ENCODE data around the gene ABHD17A. TPM values are rescaled to one million over a fixed set of nuclear protein-coding genes. Genes with fewer than 3 reads are reported as not detected.
A peak's percentile ranks its signal among the peaks of the same experiment; 100 is the strongest.

Gene ABHD17A
- total RNA-seq, 1 experiment from 2014 or later: 60.7 TPM

DNA sequence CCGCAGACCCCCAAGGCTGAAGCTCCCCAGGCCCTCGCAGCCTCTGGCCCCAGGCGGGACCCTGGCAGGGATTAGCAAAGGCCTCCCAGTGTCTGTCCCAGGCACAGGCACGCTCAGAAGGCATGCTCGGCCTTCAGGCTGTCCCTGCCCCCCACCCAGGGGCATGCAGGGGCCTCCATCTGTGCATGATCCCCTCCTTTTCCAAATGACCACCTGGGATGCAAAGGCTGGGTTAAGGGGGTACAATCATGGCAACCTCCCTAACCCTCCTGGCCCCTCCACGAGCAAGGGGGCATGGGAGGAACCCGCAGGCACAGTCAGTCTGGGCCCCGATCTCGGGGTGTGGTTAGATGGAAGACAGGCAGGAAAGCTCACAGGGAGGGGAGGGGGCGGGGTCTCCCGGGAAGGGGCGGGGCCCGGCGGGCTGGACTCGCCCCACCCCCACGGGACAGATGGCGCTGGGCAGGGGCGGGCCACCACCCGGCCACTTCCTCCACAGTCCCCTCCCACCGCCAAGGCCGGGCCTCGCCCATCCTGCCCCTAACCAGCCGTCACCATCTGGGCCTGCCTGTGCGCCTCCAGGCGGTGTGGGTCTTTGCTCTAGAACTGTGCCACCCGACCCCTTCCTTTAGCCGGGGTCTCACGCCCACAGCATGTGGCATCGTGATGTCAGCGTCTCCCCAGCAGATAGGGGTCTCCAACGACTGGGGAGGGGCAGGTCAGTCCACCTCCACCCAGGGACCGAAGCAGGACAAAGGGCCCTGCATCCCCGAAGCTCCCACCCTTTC is 30.1 kb downstream of the ABHD17A start:
- CTCF ChIA-PET: interaction anchor here (0.6 to 8.2 kb wide), 16 partner anchors 9 to 1907 kb away, joined by 3 to 70 read pairs (median 5); partner anchors contain the start of gene ABHD17A
- Mint-ChIP-seq H3K36me3 (no peaks in the 10 kb centered on the region), H3K9me3 (no peaks in the 10 kb centered on the region), H3K27ac (peak overlapping the region; percentile 91), H3K4me3 (peak overlapping the region; percentile 63), H3K4me1 (peaks cover 48% of the 10 kb centered on the region), H3K27me3 (ENCODE audit: low read depth) (no peaks in the 10 kb centered on the region; the same call in 1 of the 2 replicates)
- peak; percentile 80 for ATAC-seq
- peak; percentile 93 for DNase-seq (ENCODE audit: low spot score)
- TF ChIP-seq CREB1 (CRISPR knock-in tag; IDR thresholded peaks at IDR 0.05) (no peak), SP1 (CRISPR knock-in tag; conservative IDR thresholded peaks at IDR 0.05) (peak; percentile 75), RELA (CRISPR knock-in tag; IDR thresholded peaks at IDR 0.05; ENCODE audit: borderline replicate concordance) (no peak), EMX1 (CRISPR knock-in tag; IDR thresholded peaks at IDR 0.05) (no peak)
- TF ChIP-seq, protein P1, sequence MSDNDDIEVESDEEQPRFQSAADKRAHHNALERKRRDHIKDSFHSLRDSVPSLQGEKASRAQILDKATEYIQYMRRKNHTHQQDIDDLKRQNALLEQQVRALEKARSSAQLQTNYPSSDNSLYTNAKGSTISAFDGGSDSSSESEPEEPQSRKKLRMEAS (CRISPR knock-in tag; IDR thresholded peaks at IDR 0.05): 0 out of 2 replicates have a peak, but pooled peaks have one; percentile 1
- POLR2A ChIA-PET: interaction anchor here (1.0 to 1.5 kb wide), 3 partner anchors 10 to 49 kb away, joined by 3 to 6 read pairs (median 4); no protein-coding TSS in a partner anchor

DNA sequence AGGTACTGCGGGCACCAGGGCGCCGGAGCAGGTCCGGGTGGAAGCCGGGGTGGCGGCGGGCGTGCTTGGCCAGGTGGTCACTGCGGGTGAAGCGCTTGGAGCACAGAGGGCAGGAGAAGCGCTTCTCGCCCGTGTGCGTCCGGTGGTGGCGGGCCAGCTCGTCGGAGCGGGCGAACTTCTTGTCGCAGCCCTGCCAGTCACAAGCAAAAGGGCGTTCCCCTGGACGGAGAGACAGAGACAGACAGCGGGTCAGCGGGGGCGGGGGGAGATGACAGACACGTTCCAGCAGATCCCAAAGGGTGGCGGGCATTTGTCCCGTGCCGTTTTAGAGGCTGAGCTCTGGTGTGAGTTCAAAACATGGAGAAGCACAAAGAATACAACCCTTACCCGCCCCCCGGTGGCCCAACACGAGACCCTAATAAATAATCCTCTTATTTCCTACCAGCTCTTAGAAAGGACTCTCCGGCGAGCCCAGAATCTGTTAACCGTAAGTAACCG is 30.7 kb downstream of the ABHD17A start:
- DNase-seq (ENCODE audit: low spot score) (peak; percentile 46), ATAC-seq (no peak)
- POLR2A ChIA-PET: interaction anchor here (1.5 kb wide), 2 partner anchors 10 to 22 kb away, joined by 4 to 6 read pairs; no protein-coding TSS in a partner anchor
- H3K27ac Mint-ChIP-seq: peak overlapping the region; percentile 91
- no peaks in the 10 kb centered on the region for H3K36me3 Mint-ChIP-seq
- H3K4me1 Mint-ChIP-seq: peaks cover 46% of the 10 kb centered on the region
- CTCF ChIA-PET: interaction anchor here (0.6 to 8.2 kb wide), 17 partner anchors 10 to 1908 kb away, joined by 3 to 70 read pairs (median 5); partner anchors contain the start of gene ABHD17A
- no peaks in the 10 kb centered on the region for H3K9me3 Mint-ChIP-seq
- no peaks in the 10 kb centered on the region; the same call in 1 of the 2 replicates for H3K27me3 Mint-ChIP-seq (ENCODE audit: low read depth)
- peak overlapping the region; percentile 63 for H3K4me3 Mint-ChIP-seq
- TF ChIP-seq, protein P2, sequence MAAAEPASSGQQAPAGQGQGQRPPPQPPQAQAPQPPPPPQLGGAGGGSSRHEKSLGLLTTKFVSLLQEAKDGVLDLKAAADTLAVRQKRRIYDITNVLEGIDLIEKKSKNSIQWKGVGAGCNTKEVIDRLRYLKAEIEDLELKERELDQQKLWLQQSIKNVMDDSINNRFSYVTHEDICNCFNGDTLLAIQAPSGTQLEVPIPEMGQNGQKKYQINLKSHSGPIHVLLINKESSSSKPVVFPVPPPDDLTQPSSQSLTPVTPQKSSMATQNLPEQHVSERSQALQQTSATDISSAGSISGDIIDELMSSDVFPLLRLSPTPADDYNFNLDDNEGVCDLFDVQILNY (CRISPR knock-in tag; IDR thresholded peaks at IDR 0.05): no peak
- TF ChIP-seq OVOL2 (CRISPR knock-in tag; IDR thresholded peaks at IDR 0.05; ENCODE audit: borderline replicate concordance): no peak
- TF ChIP-seq, protein P3, sequence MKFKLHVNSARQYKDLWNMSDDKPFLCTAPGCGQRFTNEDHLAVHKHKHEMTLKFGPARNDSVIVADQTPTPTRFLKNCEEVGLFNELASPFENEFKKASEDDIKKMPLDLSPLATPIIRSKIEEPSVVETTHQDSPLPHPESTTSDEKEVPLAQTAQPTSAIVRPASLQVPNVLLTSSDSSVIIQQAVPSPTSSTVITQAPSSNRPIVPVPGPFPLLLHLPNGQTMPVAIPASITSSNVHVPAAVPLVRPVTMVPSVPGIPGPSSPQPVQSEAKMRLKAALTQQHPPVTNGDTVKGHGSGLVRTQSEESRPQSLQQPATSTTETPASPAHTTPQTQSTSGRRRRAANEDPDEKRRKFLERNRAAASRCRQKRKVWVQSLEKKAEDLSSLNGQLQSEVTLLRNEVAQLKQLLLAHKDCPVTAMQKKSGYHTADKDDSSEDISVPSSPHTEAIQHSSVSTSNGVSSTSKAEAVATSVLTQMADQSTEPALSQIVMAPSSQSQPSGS (CRISPR knock-in tag; IDR thresholded peaks at IDR 0.05; ENCODE audit: borderline replicate concordance, low read depth): no peak
- TF ChIP-seq, protein P4, sequence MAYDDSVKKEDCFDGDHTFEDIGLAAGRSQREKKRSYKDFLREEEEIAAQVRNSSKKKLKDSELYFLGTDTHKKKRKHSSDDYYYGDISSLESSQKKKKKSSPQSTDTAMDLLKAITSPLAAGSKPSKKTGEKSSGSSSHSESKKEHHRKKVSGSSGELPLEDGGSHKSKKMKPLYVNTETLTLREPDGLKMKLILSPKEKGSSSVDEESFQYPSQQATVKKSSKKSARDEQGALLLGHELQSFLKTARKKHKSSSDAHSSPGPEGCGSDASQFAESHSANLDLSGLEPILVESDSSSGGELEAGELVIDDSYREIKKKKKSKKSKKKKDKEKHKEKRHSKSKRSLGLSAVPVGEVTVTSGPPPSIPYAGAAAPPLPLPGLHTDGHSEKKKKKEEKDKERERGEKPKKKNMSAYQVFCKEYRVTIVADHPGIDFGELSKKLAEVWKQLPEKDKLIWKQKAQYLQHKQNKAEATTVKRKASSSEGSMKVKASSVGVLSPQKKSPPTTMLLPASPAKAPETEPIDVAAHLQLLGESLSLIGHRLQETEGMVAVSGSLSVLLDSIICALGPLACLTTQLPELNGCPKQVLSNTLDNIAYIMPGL (CRISPR knock-in tag; IDR thresholded peaks at IDR 0.05): no peak

DNA sequence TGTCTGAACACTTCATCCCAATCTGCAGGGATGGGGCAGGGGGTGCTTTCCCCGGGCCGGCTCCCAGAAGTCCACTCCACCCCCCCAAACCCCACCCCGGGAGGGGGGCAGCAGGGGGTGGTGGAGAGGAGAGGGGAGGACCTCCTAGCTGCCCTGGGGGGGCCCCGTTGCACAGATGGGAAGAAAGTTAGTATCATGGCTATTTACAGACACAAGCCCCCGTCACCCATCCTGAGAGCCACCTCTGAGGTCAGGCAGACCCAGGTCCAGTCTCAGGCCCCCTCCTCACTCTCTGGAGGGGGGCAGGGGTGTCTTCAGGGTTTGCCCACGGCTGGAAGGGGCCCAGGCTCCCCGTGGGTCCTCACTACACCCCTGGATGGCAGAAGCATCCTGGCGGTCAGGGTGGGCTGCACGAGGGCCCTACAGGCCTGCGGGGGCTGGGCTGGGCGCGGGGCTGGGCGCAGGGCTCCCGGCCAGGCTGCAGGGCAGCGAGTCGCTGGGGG is 31.2 kb downstream of the ABHD17A start:
- no peak for ATAC-seq
- H3K9me3 Mint-ChIP-seq: no peaks in the 10 kb centered on the region
- H3K27ac Mint-ChIP-seq: no peak overlapping the region
- CTCF ChIA-PET: interaction anchor here (0.6 to 8.2 kb wide), 6 partner anchors 9 to 413 kb away, joined by 4 to 70 read pairs (median 11); no protein-coding TSS in a partner anchor
- POLR2A ChIA-PET: interaction anchor here (1.5 kb wide), 2 partner anchors 11 to 22 kb away, joined by 4 to 6 read pairs; no protein-coding TSS in a partner anchor
- H3K4me3 Mint-ChIP-seq: no peak overlapping the region
- TF ChIP-seq GRHL2 (CRISPR knock-in tag; IDR thresholded peaks at IDR 0.05; ENCODE audit: insufficient replicate concordance, severe bottlenecking) (no peak), ZNF423 (CRISPR knock-in tag; IDR thresholded peaks at IDR 0.05) (no peak), ZNF671 (CRISPR knock-in tag; IDR thresholded peaks at IDR 0.05) (no peak)
- TF ChIP-seq, protein P5, sequence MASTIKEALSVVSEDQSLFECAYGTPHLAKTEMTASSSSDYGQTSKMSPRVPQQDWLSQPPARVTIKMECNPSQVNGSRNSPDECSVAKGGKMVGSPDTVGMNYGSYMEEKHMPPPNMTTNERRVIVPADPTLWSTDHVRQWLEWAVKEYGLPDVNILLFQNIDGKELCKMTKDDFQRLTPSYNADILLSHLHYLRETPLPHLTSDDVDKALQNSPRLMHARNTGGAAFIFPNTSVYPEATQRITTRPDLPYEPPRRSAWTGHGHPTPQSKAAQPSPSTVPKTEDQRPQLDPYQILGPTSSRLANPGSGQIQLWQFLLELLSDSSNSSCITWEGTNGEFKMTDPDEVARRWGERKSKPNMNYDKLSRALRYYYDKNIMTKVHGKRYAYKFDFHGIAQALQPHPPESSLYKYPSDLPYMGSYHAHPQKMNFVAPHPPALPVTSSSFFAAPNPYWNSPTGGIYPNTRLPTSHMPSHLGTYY (CRISPR knock-in tag; IDR thresholded peaks at IDR 0.05): no peak
- H3K4me1 Mint-ChIP-seq: peaks cover 41% of the 10 kb centered on the region
- DNase-seq (ENCODE audit: low spot score): no peak
- H3K36me3 Mint-ChIP-seq: no peaks in the 10 kb centered on the region
- no peaks in the 10 kb centered on the region for H3K27me3 Mint-ChIP-seq (ENCODE audit: low read depth)
